Activated CD8-positive, alpha-beta memory T cell treated with anti-CD3 and anti-CD28 coated beads for 1 hour (primary cell): Measurements from ENCODE around the gene CSMD2.

ENCODE experiments used
- DNase-seq, 2 donors: peaks; one replicate each; pipeline ENCODE4 v3.0.0-alpha.2; 2020; ENCODE audit warnings: low read depth in 1 of 2; ENCODE audit errors: extremely low read depth in 1 of 2

Gene CSMD2

DNA sequence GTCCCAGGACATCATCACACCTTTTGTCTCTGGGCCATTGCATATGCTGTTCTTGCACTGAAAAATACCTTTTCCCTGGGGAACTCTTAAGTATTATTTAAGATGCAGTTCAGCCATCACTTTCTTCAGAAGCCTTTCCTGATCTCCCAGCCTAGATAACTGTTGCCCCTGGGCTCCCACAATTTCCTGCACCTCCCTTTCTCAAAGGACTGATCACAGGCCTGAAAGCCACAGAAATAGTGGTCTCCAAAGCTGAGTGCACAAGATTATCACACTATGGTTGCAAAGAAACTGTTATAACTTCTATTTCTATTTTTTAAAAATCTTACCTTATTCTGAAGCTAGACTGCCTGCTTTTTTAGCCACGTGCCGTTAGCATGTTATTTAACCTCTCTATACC lies 695.3 kb downstream of the CSMD2 start:
- DNase-seq: no peak

DNA sequence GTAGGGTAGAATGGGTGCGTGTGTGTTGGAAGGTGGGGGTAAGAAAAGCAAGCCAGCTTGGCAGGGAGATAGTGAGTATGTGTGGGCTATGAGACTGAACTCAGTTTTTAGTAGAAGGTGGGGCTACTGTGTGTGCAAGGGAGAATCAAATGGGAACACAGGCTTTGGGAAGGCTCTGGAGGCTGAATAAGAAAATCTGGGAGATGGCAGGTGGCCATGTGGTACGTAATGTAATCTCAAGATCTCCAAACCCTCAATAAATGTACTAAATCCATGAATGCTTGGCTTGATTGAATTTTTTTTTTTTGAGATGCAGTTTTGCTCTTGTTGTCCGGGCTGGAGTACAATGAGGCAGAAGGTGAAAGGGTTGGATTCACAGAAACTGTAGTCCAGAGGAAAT lies 696.1 kb downstream of the CSMD2 start:
- DNase-seq: no peak

DNA sequence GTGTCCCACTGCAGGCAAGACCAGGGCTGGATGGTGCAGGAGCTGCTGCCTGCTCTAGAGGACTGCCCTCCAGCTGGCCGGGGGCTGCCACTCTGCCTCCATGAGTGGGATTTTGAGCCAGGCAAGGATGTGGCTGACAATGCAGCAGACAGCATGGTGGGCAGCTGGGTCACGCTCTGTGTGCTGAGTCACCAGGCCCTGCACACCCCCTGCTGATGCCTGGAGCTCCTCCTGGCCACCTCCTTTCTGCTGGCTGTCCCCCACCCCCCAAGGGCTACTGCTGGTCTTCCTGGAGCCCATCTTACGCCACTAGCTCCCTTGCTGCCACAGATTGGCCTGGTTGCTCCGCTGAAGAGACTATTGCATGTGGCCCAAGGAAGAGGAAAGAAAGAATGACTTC lies 696.5 kb downstream of the CSMD2 start:
- DNase-seq: no peak

DNA sequence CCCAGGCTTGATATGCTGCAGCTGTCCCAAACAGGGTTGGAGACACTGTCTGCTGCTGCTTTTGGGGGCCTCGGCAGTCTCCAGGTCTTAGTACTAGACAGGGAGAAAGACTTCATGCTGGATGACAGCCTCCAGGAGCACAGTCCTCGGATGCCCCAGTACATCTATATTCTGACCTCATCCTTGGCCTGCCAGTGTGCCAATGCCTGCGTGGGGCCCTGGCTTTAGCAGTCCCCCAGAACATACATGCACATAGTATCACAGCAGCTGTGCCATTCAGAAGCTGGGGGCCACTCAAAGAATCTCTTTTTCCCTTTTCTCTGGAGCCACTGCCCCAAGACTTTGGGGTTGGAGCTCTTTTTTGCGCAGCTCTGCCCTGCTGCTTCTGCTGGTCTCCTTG lies 697.0 kb downstream of the CSMD2 start:
- no peak for DNase-seq

DNA sequence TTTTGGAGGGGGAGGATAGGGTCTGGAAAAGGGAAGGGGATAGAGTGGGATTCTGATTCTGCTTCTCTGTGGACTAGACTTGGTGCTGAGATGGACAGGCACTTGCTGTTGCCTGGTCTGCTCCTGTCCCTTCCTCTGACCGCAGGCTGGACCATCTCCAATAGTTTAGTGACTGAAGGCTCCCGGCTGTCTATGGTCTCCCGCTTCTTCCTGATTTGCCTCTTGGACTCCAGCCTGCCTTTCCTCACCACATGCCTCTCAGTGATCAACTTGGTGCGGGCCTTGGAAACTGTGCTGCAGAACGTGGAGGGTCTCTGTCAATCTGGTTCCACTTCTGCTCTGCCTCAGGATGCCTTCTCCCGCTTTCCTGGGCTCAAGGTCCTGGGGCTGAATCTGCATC lies 698.9 kb downstream of the CSMD2 start:
- no peak for DNase-seq

DNA sequence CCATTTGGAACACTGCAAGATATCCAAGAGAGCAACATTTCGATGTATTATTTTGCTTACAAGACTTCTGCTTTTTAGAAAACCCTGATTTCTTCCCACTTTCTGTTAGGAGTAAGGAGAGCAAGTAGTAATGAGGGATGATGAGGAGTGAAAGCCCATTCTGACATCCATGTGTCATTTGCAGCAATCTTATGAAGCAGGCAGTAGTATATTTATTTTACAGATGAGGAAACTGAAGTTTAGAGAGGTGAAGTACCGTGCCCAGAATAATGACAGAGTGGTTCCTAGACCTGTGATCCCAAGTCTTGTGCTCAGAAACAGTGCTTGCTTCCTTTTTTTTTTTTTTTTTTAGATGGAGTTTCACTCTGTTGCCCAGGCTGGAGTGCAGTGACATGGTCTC lies 699.7 kb downstream of the CSMD2 start:
- DNase-seq: no peak

DNA sequence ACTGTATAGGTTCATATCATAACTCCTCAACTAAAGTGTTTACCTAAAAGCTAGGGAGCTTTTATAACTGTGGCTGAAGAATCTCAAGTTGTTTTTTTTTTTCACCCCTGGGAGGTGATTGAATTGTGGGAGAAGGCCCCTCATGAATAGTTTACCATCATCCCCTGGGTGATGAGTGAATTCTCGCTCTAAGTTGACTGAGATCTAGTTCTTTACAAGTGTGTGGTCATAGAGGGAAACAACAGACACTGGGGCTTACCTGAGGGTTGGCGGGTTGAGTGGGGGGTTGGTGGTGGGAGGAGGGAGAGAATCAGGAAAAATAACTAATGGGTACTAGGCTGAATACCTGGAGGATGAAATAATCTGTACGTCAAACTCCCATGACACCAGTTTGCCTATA lies 700.5 kb downstream of the CSMD2 start:
- no peak for DNase-seq
